Neutrophil (primary cell): ENCODE results near the gene LCE1C.

Source experiments
- H3K27ac ChIP-seq: fragments of 200-600 bp; sonication (generic); 2 replicates; pipeline ENCODE4 v1.5.1; 2016; ENCODE audit warnings: mild to moderate bottlenecking, moderate library complexity
- H3K27me3 ChIP-seq: fragments of 200-600 bp; sonication (generic); 2 replicates; pipeline ENCODE4 v1.6.0; 2016; ENCODE audit warnings: mild to moderate bottlenecking
- H3K36me3 ChIP-seq: fragments of 200-600 bp; sonication (generic); 2 replicates; pipeline ENCODE4 v1.5.1; 2017
- H3K4me1 ChIP-seq, 2 experiments: fragments of 200-600 bp in 1 of 2; sonication (generic) in 1 of 2; 1 replicate in 1 of 2; 2 replicates in 1 of 2; pipeline versions ENCODE4 v1.5.1 to v1.6.1; 2013 to 2016; ENCODE audit warnings: low read depth in 1 of 2, low read length in 1 of 2, mild to moderate bottlenecking in 1 of 2, moderate library complexity in 1 of 2; ENCODE audit not compliant: control insufficient read depth in 1 of 2, insufficient read depth in 1 of 2
- H3K4me3 ChIP-seq, 2 experiments: fragments of 200-600 bp in 1 of 2; sonication (generic) in 1 of 2; 1 replicate in 1 of 2; 2 replicates in 1 of 2; pipeline ENCODE4 v1.5.1; 2013 to 2016; ENCODE audit warnings: low read depth in 1 of 2, low read length in 1 of 2, mild to moderate bottlenecking in 1 of 2, moderate library complexity in 1 of 2
- H3K9me3 ChIP-seq: fragments of 200-600 bp; sonication (generic); 2 replicates; pipeline ENCODE4 v1.5.1; 2016
- TF ChIP-seq, protein P1 (sequence below): fragments of 200-600 bp; sonication (generic); IDR thresholded peaks from 2 replicates; pipeline ENCODE4 v1.5.1; 2016; ENCODE audit warnings: antibody characterized with exemption

The LCE1C gene, protein sequence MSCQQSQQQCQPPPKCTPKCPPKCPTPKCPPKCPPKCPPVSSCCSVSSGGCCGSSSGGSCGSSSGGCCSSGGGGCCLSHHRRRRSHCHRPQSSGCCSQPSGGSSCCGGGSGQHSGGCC

DNA sequence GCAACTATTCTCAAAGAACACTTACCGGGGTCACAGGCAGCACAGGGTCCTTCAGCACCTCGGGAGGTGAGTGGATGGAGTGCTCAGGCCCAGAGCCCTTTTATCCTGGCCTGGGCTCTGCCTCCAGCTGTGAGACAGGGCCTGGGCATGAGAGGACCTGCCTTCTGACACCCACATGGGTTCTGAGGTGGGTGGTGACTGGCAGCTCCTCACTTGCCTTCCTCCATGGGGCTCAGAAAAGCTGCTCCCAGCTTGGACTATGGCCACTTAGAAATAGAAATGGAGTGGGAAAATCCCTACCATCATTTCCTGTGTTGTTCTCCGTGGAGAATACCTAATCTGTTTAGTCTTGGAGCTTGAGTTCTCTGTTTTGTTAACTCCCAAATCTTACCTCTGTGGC is at the start of gene LCE1C:
LCE1C (minus strand) TSS at position 76 of the 400 bp plus-strand sequence. CDS start 1,173 bp downstream, outside the sequence.
- no peak within 1 kb of the TSS for H3K27ac ChIP-seq
- TF ChIP-seq, protein P1, sequence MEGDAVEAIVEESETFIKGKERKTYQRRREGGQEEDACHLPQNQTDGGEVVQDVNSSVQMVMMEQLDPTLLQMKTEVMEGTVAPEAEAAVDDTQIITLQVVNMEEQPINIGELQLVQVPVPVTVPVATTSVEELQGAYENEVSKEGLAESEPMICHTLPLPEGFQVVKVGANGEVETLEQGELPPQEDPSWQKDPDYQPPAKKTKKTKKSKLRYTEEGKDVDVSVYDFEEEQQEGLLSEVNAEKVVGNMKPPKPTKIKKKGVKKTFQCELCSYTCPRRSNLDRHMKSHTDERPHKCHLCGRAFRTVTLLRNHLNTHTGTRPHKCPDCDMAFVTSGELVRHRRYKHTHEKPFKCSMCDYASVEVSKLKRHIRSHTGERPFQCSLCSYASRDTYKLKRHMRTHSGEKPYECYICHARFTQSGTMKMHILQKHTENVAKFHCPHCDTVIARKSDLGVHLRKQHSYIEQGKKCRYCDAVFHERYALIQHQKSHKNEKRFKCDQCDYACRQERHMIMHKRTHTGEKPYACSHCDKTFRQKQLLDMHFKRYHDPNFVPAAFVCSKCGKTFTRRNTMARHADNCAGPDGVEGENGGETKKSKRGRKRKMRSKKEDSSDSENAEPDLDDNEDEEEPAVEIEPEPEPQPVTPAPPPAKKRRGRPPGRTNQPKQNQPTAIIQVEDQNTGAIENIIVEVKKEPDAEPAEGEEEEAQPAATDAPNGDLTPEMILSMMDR: no peak
- H3K4me3 ChIP-seq: no peak within 1 kb of the TSS
- H3K9me3 ChIP-seq: no peaks in the 10 kb centered on the region
- peaks cover 15% of the 10 kb centered on the region for H3K27me3 ChIP-seq
- no peaks in the 10 kb centered on the region for H3K4me1 ChIP-seq
- no peaks in the 10 kb centered on the region for H3K36me3 ChIP-seq

DNA sequence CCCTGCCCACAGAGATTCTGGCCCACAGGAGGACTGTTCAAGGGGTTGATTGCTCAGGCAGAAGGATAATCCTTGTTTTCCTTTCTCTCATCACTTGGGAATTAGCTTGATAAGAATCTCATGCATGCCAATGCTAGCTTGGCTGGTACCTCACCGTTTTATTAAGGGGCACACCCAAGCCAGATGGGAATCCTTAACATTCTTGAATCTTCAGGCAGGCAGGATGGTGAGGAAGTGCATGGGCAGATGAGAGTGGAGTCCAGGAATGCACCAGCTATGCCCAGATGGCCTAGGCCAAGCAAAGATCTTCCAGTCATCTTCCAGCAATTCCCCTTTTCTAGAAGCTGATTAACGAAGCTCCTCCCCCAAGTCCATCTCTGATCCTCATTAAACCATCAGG is 49.2 kb upstream of the LCE1C start:
- no peaks in the 10 kb centered on the region for H3K36me3 ChIP-seq
- H3K4me3 ChIP-seq: no peak overlapping the region
- H3K27me3 ChIP-seq: peaks cover 5% of the 10 kb centered on the region
- no peak overlapping the region for H3K27ac ChIP-seq
- no peaks in the 10 kb centered on the region for H3K4me1 ChIP-seq
- TF ChIP-seq, protein P1: no peak
- H3K9me3 ChIP-seq: no peaks in the 10 kb centered on the region

DNA sequence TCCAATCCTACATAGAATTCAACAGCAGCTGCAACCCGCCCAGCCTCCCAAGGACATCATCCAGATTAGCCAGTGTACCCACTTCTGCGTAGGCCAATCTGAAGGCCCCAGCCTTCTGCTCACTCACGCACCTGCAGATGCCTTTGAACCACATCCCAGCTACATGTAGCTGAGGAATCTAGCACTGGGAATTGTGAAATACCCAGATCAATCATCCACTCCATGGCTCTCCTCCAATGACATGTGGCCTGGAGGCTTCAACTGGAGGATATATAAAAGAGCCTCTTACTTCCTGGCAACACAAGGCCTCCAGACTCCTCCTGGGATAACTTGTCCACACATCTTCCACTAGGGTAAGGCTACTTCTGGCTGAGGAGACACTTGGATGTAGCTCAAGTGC is 36.1 kb upstream of the LCE1C start, which contains the start of gene LCE6A:
LCE6A (plus strand) TSS at position 301 of the 400 bp plus-strand sequence. CDS start 665 bp downstream, outside the sequence.
- no peaks in the 10 kb centered on the region for H3K36me3 ChIP-seq
- H3K4me3 ChIP-seq: no peak within 1 kb of the TSS
- H3K27me3 ChIP-seq: peaks cover 16% of the 10 kb centered on the region
- no peaks in the 10 kb centered on the region for H3K4me1 ChIP-seq
- no peak within 1 kb of the TSS for H3K27ac ChIP-seq
- TF ChIP-seq, protein P1: no peak
- H3K9me3 ChIP-seq: no peaks in the 10 kb centered on the region

DNA sequence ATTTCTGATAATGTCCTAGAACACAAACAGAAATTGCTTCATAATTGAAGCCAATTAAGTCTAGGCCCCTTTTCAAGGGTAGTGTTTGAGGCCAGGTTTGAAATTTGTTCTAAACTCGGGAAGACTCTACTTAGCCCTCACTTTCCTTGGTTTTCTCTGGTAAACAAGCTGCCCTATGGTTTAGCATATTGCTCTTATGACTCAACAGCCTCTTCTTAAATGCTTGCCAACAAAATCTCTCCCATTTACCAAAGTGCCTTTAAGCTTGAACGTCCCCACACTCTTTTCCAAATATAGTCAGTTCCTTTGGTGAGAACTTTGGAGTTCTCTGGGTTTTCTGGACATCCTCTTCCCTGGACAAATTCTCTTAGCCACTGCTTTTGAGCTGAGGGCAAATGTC is 30.4 kb upstream of the LCE1C start:
- no peak overlapping the region for H3K4me3 ChIP-seq
- TF ChIP-seq, protein P1: no peak

DNA sequence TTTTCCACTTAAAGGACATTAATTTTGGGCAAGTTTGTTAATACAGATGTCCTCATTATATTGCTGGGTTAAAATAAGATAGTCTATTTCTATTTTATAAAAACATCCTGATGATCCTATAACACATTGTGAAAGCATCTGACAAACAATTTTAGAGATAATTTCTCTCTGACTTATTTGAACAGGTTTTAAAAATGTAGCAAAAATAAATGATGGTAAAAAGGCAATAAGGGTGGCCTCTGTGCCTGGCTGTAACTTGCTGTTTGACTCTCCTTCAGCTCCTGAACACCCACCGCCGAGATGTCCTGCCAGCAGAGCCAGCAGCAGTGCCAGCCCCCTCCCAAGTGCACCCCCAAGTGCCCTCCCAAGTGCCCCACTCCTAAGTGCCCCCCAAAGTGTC is 20.7 kb upstream of the LCE1C start, which contains the start of gene LCE1A:
LCE1A (plus strand) TSS at position 301 of the 400 bp plus-strand sequence; CDS start at position 301, 0 bp downstream.
- no peaks in the 10 kb centered on the region for H3K9me3 ChIP-seq

More for the DNA sequence above, 30.4 kb upstream of the LCE1C start:
- Histone ChIP-seq H3K27ac (no peak overlapping the region), H3K9me3 (no peaks in the 10 kb centered on the region), H3K4me1 (no peaks in the 10 kb centered on the region), H3K36me3 (no peaks in the 10 kb centered on the region), H3K27me3 (peaks cover 13% of the 10 kb centered on the region)

More for the DNA sequence above, 20.7 kb upstream of the LCE1C start, which contains the start of gene LCE1A:
- TF ChIP-seq, protein P1: no peak
- Histone ChIP-seq H3K27ac (no peak within 1 kb of the TSS), H3K36me3 (no peaks in the 10 kb centered on the region), H3K4me1 (no peaks in the 10 kb centered on the region), H3K27me3 (peaks cover 35% of the 10 kb centered on the region), H3K4me3 (no peak within 1 kb of the TSS)
